Activated naive CD8-positive, alpha-beta T cell treated with anti-CD3 and anti-CD28 coated beads, Interleukin-2, amount 10 ng/mL, durations not matched to agents 7 days and 5 days (primary cell): ENCODE data around the gene F9. TPM values are rescaled to one million over a fixed set of nuclear protein-coding genes. Genes with fewer than 3 reads are reported as not detected.

Source experiments
- ATAC-seq: fragments of 150-1000 bp; cut with Tn5 transposase; one replicate; pipeline ENCODE4 v1.10.0; 2021; ENCODE audit warnings: low read depth, moderate library complexity
- POLR2A ChIA-PET: fragments of 350-600 bp; sonication (Branson Sonifier 250); formaldehyde crosslinking; loops from one replicate; lab custom pipeline; 2021; ENCODE audit warnings: antibody characterized with exemption; lab: Charles Lee
- DNase-seq: peaks from one replicate; pipeline ENCODE4 v3.0.0; 2021
- H3K27ac Mint-ChIP-seq: one replicate; pipeline ENCODE4 v1.8.0; 2022; ENCODE audit warnings: mild to moderate bottlenecking, mixed read lengths
- H3K27me3 Mint-ChIP-seq: one replicate; pipeline ENCODE4 v1.8.0; 2022; ENCODE audit warnings: mild to moderate bottlenecking, moderate library complexity, mixed read lengths
- H3K36me3 Mint-ChIP-seq: one replicate; pipeline ENCODE4 v1.8.0; 2021; ENCODE audit warnings: mild to moderate bottlenecking, mixed read lengths
- H3K4me1 Mint-ChIP-seq: one replicate; pipeline ENCODE4 v1.8.0; 2021; ENCODE audit warnings: mixed read lengths
- H3K4me3 Mint-ChIP-seq: one replicate; pipeline ENCODE4 v1.8.0; 2022; ENCODE audit warnings: mild to moderate bottlenecking, moderate library complexity, mixed read lengths
- H3K9me3 Mint-ChIP-seq: one replicate; pipeline ENCODE4 v1.8.0; 2021; ENCODE audit warnings: mixed read lengths
- total RNA-seq, 2 experiments: library from RNA; stranded (reverse); gene quantifications; one replicate each; pipeline ENCODE4 v1.2.3, GENCODE V29; 2021

Gene F9
- total RNA-seq, 2 experiments from 2014 or later = not detected

GRCh38 chrX:139554376-139554775 is 23.8 kb downstream of the F9 start:
- Mint-ChIP-seq H3K4me3 (no peak overlapping the region), H3K4me1 (peaks cover 6% of the 10 kb centered on the region), H3K27me3 (no peaks in the 10 kb centered on the region), H3K36me3 (no peaks in the 10 kb centered on the region), H3K27ac (no peak overlapping the region), H3K9me3 (no peaks in the 10 kb centered on the region)
- POLR2A ChIA-PET = no interaction called here
- DNase-seq (no peak), ATAC-seq (no peak)

- H3K27me3 Mint-ChIP-seq = no peaks in the 10 kb centered on the region
- no peak for ATAC-seq
These were observed 24.6 kb downstream of the F9 start for GRCh38 chrX:139554991-139555675.

GRCh38 chrX:139559383-139560042 is 29.0 kb downstream of the F9 start:
- no peak for ATAC-seq

More at GRCh38 chrX:139554991-139555675, 24.6 kb downstream of the F9 start:
- H3K4me3 Mint-ChIP-seq = no peak overlapping the region
- no peak overlapping the region for H3K27ac Mint-ChIP-seq
- H3K9me3 Mint-ChIP-seq = no peaks in the 10 kb centered on the region
- no peaks in the 10 kb centered on the region for H3K36me3 Mint-ChIP-seq
- DNase-seq = no peak
- peaks cover 6% of the 10 kb centered on the region for H3K4me1 Mint-ChIP-seq
- POLR2A ChIA-PET = no interaction called here

DNA sequence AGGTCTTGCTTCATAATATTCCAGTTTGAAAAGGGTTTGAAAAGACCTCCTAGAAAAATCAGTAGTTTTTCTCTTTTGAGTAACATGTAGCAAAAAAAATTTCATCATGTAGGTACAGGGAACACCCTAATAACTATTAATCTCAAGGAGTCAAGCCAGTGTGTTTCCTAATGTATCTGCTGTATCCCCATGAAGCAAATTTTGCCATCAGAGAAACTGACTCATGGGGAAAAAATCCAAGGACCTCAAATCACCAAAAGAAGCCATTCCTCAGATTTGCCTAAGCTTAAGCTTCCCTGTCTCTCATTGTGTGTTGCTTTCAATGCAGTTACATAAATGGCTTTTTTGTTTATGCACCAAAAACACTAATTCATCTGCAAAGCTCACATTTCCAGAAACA is 29.7 kb downstream of the F9 start:
- no peaks in the 10 kb centered on the region for H3K9me3 Mint-ChIP-seq
- H3K27me3 Mint-ChIP-seq = no peaks in the 10 kb centered on the region
- no peaks in the 10 kb centered on the region for H3K36me3 Mint-ChIP-seq
- ATAC-seq (no peak), DNase-seq (no peak)
- H3K27ac Mint-ChIP-seq = no peak overlapping the region
- H3K4me3 Mint-ChIP-seq = no peak overlapping the region
- no peaks in the 10 kb centered on the region for H3K4me1 Mint-ChIP-seq
- POLR2A ChIA-PET = no interaction called here

More at GRCh38 chrX:139559383-139560042, 29.0 kb downstream of the F9 start:
- Mint-ChIP-seq H3K27me3 (no peaks in the 10 kb centered on the region), H3K36me3 (no peaks in the 10 kb centered on the region), H3K4me1 (peaks cover 2% of the 10 kb centered on the region), H3K4me3 (no peak overlapping the region), H3K27ac (no peak overlapping the region), H3K9me3 (no peaks in the 10 kb centered on the region)
- POLR2A ChIA-PET = no interaction called here
- DNase-seq = no peak

- POLR2A ChIA-PET = no interaction called here
- no peaks in the 10 kb centered on the region for H3K9me3 Mint-ChIP-seq
- no peak overlapping the region for H3K27ac Mint-ChIP-seq
- no peak for ATAC-seq
- H3K36me3 Mint-ChIP-seq = no peaks in the 10 kb centered on the region
- no peak overlapping the region for H3K4me3 Mint-ChIP-seq
- no peak for DNase-seq
- H3K4me1 Mint-ChIP-seq = no peaks in the 10 kb centered on the region
- no peaks in the 10 kb centered on the region for H3K27me3 Mint-ChIP-seq
These were observed 32.7 kb downstream of the F9 start for GRCh38 chrX:139563251-139563650.

DNA sequence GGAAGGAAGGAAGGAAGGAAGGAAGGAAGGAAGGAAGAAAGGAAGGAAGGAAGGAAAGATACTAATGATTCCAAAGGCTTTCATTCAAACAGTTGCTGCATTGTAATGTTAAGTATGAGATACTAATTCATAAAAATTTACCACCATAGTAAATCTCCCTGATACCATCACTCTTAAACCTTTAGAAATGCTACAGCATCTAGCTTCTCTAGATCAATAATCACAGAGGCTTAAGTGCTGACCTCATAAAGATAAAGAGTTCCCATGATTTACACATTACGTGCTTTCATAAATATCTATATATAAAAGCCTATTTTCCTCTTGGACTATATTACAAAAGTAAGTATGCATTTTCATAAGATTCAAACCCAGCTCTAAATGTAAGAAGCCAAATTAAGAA is 36.4 kb downstream of the F9 start:
- no peaks in the 10 kb centered on the region for H3K27me3 Mint-ChIP-seq
- no peak overlapping the region for H3K27ac Mint-ChIP-seq
- no peaks in the 10 kb centered on the region for H3K36me3 Mint-ChIP-seq
- POLR2A ChIA-PET = no interaction called here
- no peaks in the 10 kb centered on the region for H3K9me3 Mint-ChIP-seq
- ATAC-seq (no peak), DNase-seq (no peak)
- no peak overlapping the region for H3K4me3 Mint-ChIP-seq
- H3K4me1 Mint-ChIP-seq = no peaks in the 10 kb centered on the region

- DNase-seq = no peak
- Mint-ChIP-seq H3K27ac (no peak overlapping the region), H3K36me3 (no peaks in the 10 kb centered on the region), H3K27me3 (peaks cover 4% of the 10 kb centered on the region), H3K9me3 (no peaks in the 10 kb centered on the region), H3K4me1 (no peaks in the 10 kb centered on the region), H3K4me3 (no peak overlapping the region)
- no peak for ATAC-seq
- POLR2A ChIA-PET = no interaction called here
These were observed 50.5 kb downstream of the F9 start for GRCh38 chrX:139581068-139581467.

DNA sequence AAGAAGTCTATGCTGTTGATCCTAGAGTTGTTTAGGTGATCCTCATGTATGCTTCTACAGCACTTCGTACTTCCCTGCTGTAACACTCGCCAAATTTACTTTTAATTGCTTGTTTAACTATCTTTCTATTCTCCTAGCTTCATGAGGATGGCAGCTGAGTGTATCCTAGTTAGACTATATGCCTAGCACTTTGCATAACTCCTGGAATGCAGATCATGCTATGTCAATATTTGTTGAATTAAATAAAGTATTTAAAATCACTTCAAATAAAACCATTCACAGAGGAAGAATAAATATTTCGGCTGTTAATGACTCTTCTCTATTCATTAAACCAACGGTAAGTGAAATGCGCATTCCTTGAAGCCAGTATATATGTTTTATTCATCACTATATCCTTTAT is 55.1 kb downstream of the F9 start:
- Mint-ChIP-seq H3K9me3 (no peaks in the 10 kb centered on the region), H3K27ac (no peak overlapping the region), H3K27me3 (no peaks in the 10 kb centered on the region), H3K4me1 (no peaks in the 10 kb centered on the region), H3K36me3 (no peaks in the 10 kb centered on the region), H3K4me3 (no peak overlapping the region)
- POLR2A ChIA-PET = no interaction called here
- DNase-seq (no peak), ATAC-seq (no peak)

- H3K9me3 Mint-ChIP-seq = no peaks in the 10 kb centered on the region
- no peak overlapping the region for H3K27ac Mint-ChIP-seq
- ATAC-seq (no peak), DNase-seq (no peak)
- H3K36me3 Mint-ChIP-seq = no peaks in the 10 kb centered on the region
- no peaks in the 10 kb centered on the region for H3K4me1 Mint-ChIP-seq
- no peak overlapping the region for H3K4me3 Mint-ChIP-seq
- no peaks in the 10 kb centered on the region for H3K27me3 Mint-ChIP-seq
- POLR2A ChIA-PET = no interaction called here
These were observed 65.5 kb downstream of the F9 start for GRCh38 chrX:139596068-139596467.

- H3K4me1 Mint-ChIP-seq = no peaks in the 10 kb centered on the region
- H3K9me3 Mint-ChIP-seq = no peaks in the 10 kb centered on the region
- no peak overlapping the region for H3K27ac Mint-ChIP-seq
- no peaks in the 10 kb centered on the region for H3K27me3 Mint-ChIP-seq
- DNase-seq (no peak), ATAC-seq (no peak)
- H3K4me3 Mint-ChIP-seq = no peak overlapping the region
- no peaks in the 10 kb centered on the region for H3K36me3 Mint-ChIP-seq
- POLR2A ChIA-PET = no interaction called here
These were observed 69.6 kb downstream of the F9 start for GRCh38 chrX:139600105-139600504.

Other genes with a start within 250 kb of the F9 start
- under 1 TPM; 0.69 to 0.99 TPM for gene MCF2, start 177.4 kb downstream of the F9 start, total RNA-seq